ENCODE data around the gene BGLAP. TPM values are rescaled to one million over a fixed set of nuclear protein-coding genes. Genes with fewer than 3 reads are reported as not detected.

The BGLAP gene
- total RNA-seq, 2 donors from 2014 or later, result 1.2 to 2.2 TPM

DNA sequence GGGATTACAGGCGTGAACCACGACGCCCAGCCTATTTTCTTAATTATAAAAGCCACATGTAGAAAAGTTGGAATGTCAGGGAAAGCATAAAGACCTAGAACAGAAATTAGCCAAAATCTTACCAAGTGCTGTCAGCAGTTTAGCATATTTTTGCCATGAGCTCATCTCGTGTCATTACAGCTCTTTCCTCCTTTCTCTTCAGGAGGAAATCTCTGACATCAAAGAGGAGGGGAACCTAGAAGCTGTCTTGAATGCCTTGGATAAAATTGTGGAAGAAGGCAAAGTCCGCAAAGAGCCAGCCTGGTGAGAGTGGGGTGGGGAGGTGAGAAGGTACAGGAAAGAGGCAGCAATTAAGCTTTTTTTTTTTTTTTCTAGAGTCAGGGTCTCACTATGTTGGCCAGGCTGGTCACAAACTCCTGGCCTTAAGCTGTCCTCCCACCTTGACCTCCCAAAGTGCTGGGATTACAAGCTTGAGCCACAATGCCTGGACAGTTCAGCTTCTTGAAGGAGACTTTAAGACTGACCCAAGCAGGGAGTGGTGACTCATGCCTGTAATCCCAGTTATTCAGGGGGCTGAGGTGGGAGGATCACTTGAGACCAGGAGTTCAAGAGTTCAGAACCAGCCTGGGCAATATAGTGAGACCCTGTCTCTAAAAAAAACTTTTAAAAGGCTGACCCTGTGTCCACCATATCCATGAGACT, 8.4 kb upstream of the BGLAP start:
- intact Hi-C loops (cut with DNase I), result no loop called here

DNA sequence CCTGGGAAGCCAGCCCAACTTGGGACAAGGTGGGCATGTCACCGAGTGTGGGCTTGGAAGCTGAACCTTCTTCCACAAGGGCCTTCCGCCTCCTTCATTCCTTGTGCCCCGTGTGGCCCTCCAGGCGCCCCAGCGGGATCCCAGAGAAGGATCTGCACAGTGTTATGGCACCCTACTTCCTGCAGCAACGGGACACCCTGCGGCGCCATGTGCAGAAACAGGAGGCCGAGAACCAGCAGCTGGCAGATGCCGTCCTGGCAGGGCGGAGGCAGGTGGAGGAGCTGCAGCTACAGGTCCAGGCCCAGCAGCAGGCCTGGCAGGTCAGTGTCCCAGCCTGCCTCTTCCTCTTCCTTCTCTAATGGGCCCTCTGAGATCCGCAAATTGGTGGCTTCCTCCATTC, 5.8 kb upstream of the BGLAP start:
- intact Hi-C loops (cut with DNase I), result no loop called here
- H3K27ac ChIP-seq, result no peak overlapping the region
- no peaks in the 10 kb centered on the region for H3K9me3 ChIP-seq
- TF ChIP-seq, protein P1, sequence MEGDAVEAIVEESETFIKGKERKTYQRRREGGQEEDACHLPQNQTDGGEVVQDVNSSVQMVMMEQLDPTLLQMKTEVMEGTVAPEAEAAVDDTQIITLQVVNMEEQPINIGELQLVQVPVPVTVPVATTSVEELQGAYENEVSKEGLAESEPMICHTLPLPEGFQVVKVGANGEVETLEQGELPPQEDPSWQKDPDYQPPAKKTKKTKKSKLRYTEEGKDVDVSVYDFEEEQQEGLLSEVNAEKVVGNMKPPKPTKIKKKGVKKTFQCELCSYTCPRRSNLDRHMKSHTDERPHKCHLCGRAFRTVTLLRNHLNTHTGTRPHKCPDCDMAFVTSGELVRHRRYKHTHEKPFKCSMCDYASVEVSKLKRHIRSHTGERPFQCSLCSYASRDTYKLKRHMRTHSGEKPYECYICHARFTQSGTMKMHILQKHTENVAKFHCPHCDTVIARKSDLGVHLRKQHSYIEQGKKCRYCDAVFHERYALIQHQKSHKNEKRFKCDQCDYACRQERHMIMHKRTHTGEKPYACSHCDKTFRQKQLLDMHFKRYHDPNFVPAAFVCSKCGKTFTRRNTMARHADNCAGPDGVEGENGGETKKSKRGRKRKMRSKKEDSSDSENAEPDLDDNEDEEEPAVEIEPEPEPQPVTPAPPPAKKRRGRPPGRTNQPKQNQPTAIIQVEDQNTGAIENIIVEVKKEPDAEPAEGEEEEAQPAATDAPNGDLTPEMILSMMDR (IDR thresholded peaks at IDR 0.05), result no peak
- no peaks in the 10 kb centered on the region for H3K36me3 ChIP-seq
- H3K9ac ChIP-seq (ENCODE audit: low read depth in 2 of 2, low read length in 2 of 2), result no peak overlapping the region
- no peaks in the 10 kb centered on the region for H3K27me3 ChIP-seq
- no peak for DNase-seq
- no peak overlapping the region for H3K4me3 ChIP-seq
- no peaks in the 10 kb centered on the region for H3K4me1 ChIP-seq

More for the DNA sequence above, 8.4 kb upstream of the BGLAP start:
- TF ChIP-seq, protein P1 (IDR thresholded peaks at IDR 0.05), result no peak
- Histone ChIP-seq H3K27ac (no peak overlapping the region), H3K4me3 (no peak overlapping the region), H3K9me3 (no peaks in the 10 kb centered on the region), H3K36me3 (no peaks in the 10 kb centered on the region), H3K9ac (ENCODE audit: low read depth in 2 of 2, low read length in 2 of 2) (no peak overlapping the region), H3K27me3 (no peaks in the 10 kb centered on the region), H3K4me1 (no peaks in the 10 kb centered on the region)
- DNase-seq, result no peak

DNA sequence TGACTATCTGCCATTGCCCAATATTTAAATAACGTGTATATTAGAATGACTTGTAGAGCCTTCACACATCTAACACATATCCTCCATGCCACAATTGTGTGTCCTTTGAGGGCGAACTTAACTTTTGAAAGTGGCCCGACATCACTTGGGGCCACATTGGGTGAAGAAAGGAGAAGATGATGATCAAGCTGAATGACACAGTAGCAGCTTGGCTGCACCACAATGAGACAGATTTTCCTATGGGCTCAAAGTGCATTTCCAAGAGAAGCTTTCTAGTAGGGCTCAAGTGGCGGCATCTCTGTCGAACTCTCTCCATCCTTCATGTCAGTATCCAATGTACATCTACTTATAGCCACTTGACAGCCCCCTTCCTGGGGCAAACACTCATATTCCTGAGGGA, 3.7 kb upstream of the BGLAP start:
- H3K9me3 ChIP-seq, result no peaks in the 10 kb centered on the region
- no peaks in the 10 kb centered on the region for H3K36me3 ChIP-seq
- no peak overlapping the region for H3K4me3 ChIP-seq
- intact Hi-C loops (cut with DNase I), result no loop called here
- no peak overlapping the region for H3K9ac ChIP-seq (ENCODE audit: low read depth in 2 of 2, low read length in 2 of 2)
- TF ChIP-seq, protein P1 (IDR thresholded peaks at IDR 0.05), result no peak
- no peak overlapping the region for H3K27ac ChIP-seq
- H3K4me1 ChIP-seq, result no peaks in the 10 kb centered on the region
- H3K27me3 ChIP-seq, result no peaks in the 10 kb centered on the region
- DNase-seq, result no peak

DNA sequence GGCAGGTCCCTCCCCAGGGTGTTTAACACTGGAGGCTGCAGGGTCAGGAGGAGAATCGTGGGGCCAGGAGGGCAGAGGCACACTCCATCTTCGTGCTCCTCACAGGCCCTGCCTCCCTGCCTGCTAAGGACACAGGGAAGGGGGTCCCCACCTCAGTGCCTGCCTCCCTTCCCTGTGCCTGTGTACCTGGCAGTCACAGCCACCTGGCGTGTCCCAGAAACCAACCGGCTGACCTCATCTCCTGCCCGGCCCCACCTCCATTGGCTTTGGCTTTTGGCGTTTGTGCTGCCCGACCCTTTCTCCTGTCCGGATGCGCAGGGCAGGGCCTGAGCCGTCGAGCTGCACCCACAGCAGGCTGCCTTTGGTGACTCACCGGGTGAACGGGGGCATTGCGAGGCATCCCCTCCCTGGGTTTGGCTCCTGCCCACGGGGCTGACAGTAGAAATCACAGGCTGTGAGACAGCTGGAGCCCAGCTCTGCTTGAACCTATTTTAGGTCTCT, 623 bp upstream of the BGLAP start:
- no peaks in the 10 kb centered on the region for H3K36me3 ChIP-seq
- H3K4me1 ChIP-seq, result peaks cover 9% of the 10 kb centered on the region
- H3K9ac ChIP-seq (ENCODE audit: low read depth in 2 of 2, low read length in 2 of 2), result no peak overlapping the region
- no peak for DNase-seq
- no peaks in the 10 kb centered on the region for H3K9me3 ChIP-seq
- H3K27ac ChIP-seq, result no peak overlapping the region
- H3K4me3 ChIP-seq, result no peak overlapping the region
- TF ChIP-seq, protein P1 (IDR thresholded peaks at IDR 0.05), result no peak
- intact Hi-C loops (cut with DNase I), result no loop called here
- peaks cover 13% of the 10 kb centered on the region for H3K27me3 ChIP-seq

DNA sequence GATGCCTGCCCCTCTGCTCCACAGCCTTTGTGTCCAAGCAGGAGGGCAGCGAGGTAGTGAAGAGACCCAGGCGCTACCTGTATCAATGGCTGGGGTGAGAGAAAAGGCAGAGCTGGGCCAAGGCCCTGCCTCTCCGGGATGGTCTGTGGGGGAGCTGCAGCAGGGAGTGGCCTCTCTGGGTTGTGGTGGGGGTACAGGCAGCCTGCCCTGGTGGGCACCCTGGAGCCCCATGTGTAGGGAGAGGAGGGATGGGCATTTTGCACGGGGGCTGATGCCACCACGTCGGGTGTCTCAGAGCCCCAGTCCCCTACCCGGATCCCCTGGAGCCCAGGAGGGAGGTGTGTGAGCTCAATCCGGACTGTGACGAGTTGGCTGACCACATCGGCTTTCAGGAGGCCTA, 754 bp downstream of the BGLAP start:
- Histone ChIP-seq H3K4me1 (peaks cover 9% of the 10 kb centered on the region), H3K27me3 (peaks cover 13% of the 10 kb centered on the region), H3K9ac (ENCODE audit: low read depth in 2 of 2, low read length in 2 of 2) (no peak overlapping the region), H3K27ac (no peak overlapping the region), H3K9me3 (no peaks in the 10 kb centered on the region), H3K4me3 (no peak overlapping the region), H3K36me3 (no peaks in the 10 kb centered on the region)
- DNase-seq, result no peak
- intact Hi-C loops (cut with DNase I), result no loop called here
- TF ChIP-seq, protein P1 (IDR thresholded peaks at IDR 0.05), result no peak

Data from colonic mucosa (tissue), 4 donors.